WTC11 (cell line): ENCODE results near the gene CHD1L. TPM values are rescaled to one million over a fixed set of nuclear protein-coding genes. Genes with fewer than 3 reads are reported as not detected.

Experiments used
- ATAC-seq: fragments of 200-7000 bp; cut with Tn5 transposase; 2 replicates; pipeline ENCODE4 v1.10.0; 2021; ENCODE audit warnings: mild to moderate bottlenecking, moderate library complexity
- CTCF ChIA-PET: fragments of 300-600 bp; sonication (Branson Sonifier 250); formaldehyde crosslinking; loops from one replicate; lab custom pipeline; 2021; ENCODE audit warnings: antibody characterized with exemption; lab: Charles Lee
- POLR2A ChIA-PET: fragments of 350-600 bp; sonication (Branson Sonifier 250); formaldehyde crosslinking; loops from one replicate; lab custom pipeline; 2021; ENCODE audit warnings: antibody characterized with exemption; lab: Charles Lee
- DNase-seq: peaks from one replicate; pipeline ENCODE4 v3.0.0; 2021; ENCODE audit warnings: low spot score
- H3K27ac Mint-ChIP-seq: 2 replicates; pipeline ENCODE4 v1.8.0; 2021; ENCODE audit warnings: mixed read lengths
- H3K27me3 Mint-ChIP-seq: 2 replicates; pipeline ENCODE4 v1.8.0; 2021; ENCODE audit warnings: low read depth, mild to moderate bottlenecking, moderate library complexity, mixed read lengths
- H3K36me3 Mint-ChIP-seq: 2 replicates; pipeline ENCODE4 v1.8.0; 2021; ENCODE audit warnings: mixed read lengths
- H3K4me1 Mint-ChIP-seq: 2 replicates; pipeline ENCODE4 v1.8.0; 2022; ENCODE audit warnings: mixed read lengths
- H3K4me3 Mint-ChIP-seq: 2 replicates; pipeline ENCODE4 v1.8.0; 2021; ENCODE audit warnings: mild to moderate bottlenecking, moderate library complexity, mixed read lengths
- H3K9me3 Mint-ChIP-seq: 2 replicates; pipeline ENCODE4 v1.8.0; 2021; ENCODE audit warnings: mixed read lengths
- ATF1 ChIP-seq: sonication (generic); formaldehyde crosslinking; IDR thresholded peaks from 2 replicates; pipeline ENCODE4 v1.8.1; 2023; ENCODE audit warnings: mild to moderate bottlenecking, moderate library complexity, missing genetic modification reagents
- CBFB ChIP-seq: sonication (generic); formaldehyde crosslinking; IDR thresholded peaks from 2 replicates; pipeline ENCODE4 v1.8.1; 2022; ENCODE audit warnings: mild to moderate bottlenecking, low read depth, missing genetic modification reagents
- CREB1 ChIP-seq: sonication (generic); formaldehyde crosslinking; IDR thresholded peaks from 2 replicates; pipeline ENCODE4 v1.8.0; 2023; ENCODE audit warnings: mild to moderate bottlenecking, missing genetic modification reagents
- CREM ChIP-seq: sonication (generic); formaldehyde crosslinking; IDR thresholded peaks from 2 replicates; pipeline ENCODE4 v1.8.1; 2022; ENCODE audit warnings: mild to moderate bottlenecking, missing genetic modification reagents, moderate library complexity
- ESRRA ChIP-seq: sonication (generic); formaldehyde crosslinking; IDR thresholded peaks from 2 replicates; pipeline ENCODE4 v1.8.1; 2022; ENCODE audit warnings: mild to moderate bottlenecking, missing genetic modification reagents, borderline replicate concordance
- FOXK1 ChIP-seq: sonication (generic); formaldehyde crosslinking; IDR thresholded peaks from 2 replicates; pipeline ENCODE4 v1.8.0; 2022; ENCODE audit warnings: mild to moderate bottlenecking, moderate library complexity, missing genetic modification reagents
- GRHL2 ChIP-seq: fragments of 250-450 bp; sonication (Bioruptor Pico); IDR thresholded peaks from 2 replicates; pipeline ENCODE4 v1.8.0; 2022; ENCODE audit warnings: mild to moderate bottlenecking, moderate library complexity; ENCODE audit not compliant: insufficient replicate concordance, severe bottlenecking
- HMGA2 ChIP-seq: fragments of 250-450 bp; sonication (Bioruptor Pico); IDR thresholded peaks from 2 replicates; pipeline ENCODE4 v1.4.0; 2021; ENCODE audit warnings: mild to moderate bottlenecking, moderate library complexity
- IRF1 ChIP-seq: sonication (generic); formaldehyde crosslinking; IDR thresholded peaks from 2 replicates; pipeline ENCODE4 v1.8.0; 2023; ENCODE audit warnings: missing genetic modification reagents
- KAT7 ChIP-seq: sonication (generic); formaldehyde crosslinking; IDR thresholded peaks from 2 replicates; pipeline ENCODE4 v1.8.1; 2023; ENCODE audit warnings: missing genetic modification reagents, mild to moderate bottlenecking, borderline replicate concordance
- SP1 ChIP-seq: sonication (generic); formaldehyde crosslinking; conservative IDR thresholded peaks from 2 replicates; pipeline ENCODE4 v1.8.1; 2022; ENCODE audit warnings: missing genetic modification reagents
- STAT6 ChIP-seq: sonication (generic); formaldehyde crosslinking; conservative IDR thresholded peaks from 2 replicates; pipeline ENCODE4 v1.8.1; 2023; ENCODE audit warnings: mild to moderate bottlenecking, low read depth, missing genetic modification reagents, moderate library complexity
- TEAD1 ChIP-seq: sonication (generic); formaldehyde crosslinking; IDR thresholded peaks from 2 replicates; pipeline ENCODE4 v1.8.0; 2022; ENCODE audit warnings: mild to moderate bottlenecking, missing genetic modification reagents
- ZBTB43 ChIP-seq: sonication (generic); formaldehyde crosslinking; IDR thresholded peaks from 2 replicates; pipeline ENCODE4 v1.8.1; 2023; ENCODE audit warnings: mild to moderate bottlenecking, missing genetic modification reagents
- ZNF317 ChIP-seq: sonication (generic); formaldehyde crosslinking; IDR thresholded peaks from 2 replicates; pipeline ENCODE4 v1.8.1; 2023; ENCODE audit warnings: low read depth, mild to moderate bottlenecking, moderate library complexity, missing genetic modification reagents, borderline replicate concordance
- ZNF532 ChIP-seq: fragments of 250-450 bp; sonication (Bioruptor Pico); IDR thresholded peaks from 2 replicates; pipeline ENCODE4 v1.9.0; 2021; ENCODE audit warnings: mild to moderate bottlenecking, borderline replicate concordance
- total RNA-seq: library from RNA; stranded (reverse); gene quantifications from 3 replicates; pipeline ENCODE4 v1.2.3, GENCODE V29; 2021
- TF ChIP-seq, protein P1 (sequence below): sonication (generic); formaldehyde crosslinking; IDR thresholded peaks from 2 replicates; pipeline ENCODE4 v1.8.1; 2022; ENCODE audit warnings: low read depth, missing genetic modification reagents, borderline replicate concordance
- TF ChIP-seq, protein P2 (sequence below): sonication (generic); formaldehyde crosslinking; IDR thresholded peaks from 2 replicates; pipeline ENCODE4 v1.8.0; 2022; ENCODE audit warnings: missing genetic modification reagents
- TF ChIP-seq, protein P3 (sequence below): sonication (generic); formaldehyde crosslinking; IDR thresholded peaks from 2 replicates; pipeline ENCODE4 v1.8.0; 2022; ENCODE audit warnings: mild to moderate bottlenecking, missing genetic modification reagents

Gene CHD1L
- total RNA-seq, 1 experiment from 2014 or later: 68.7 TPM

GRCh38 chr1:147266381-147266780 lies 23.9 kb downstream of the CHD1L start:
- ATAC-seq (no peak), DNase-seq (no peak)
- TF ChIP-seq, protein P1, sequence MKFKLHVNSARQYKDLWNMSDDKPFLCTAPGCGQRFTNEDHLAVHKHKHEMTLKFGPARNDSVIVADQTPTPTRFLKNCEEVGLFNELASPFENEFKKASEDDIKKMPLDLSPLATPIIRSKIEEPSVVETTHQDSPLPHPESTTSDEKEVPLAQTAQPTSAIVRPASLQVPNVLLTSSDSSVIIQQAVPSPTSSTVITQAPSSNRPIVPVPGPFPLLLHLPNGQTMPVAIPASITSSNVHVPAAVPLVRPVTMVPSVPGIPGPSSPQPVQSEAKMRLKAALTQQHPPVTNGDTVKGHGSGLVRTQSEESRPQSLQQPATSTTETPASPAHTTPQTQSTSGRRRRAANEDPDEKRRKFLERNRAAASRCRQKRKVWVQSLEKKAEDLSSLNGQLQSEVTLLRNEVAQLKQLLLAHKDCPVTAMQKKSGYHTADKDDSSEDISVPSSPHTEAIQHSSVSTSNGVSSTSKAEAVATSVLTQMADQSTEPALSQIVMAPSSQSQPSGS (CRISPR knock-in tag): no peak
- no peak for TF ChIP-seq ZNF532
- no peak for TF ChIP-seq KAT7 (CRISPR knock-in tag)
- no peak for TF ChIP-seq HMGA2 (CRISPR knock-in tag)
- no peak for TF ChIP-seq ESRRA
- TF ChIP-seq CREM: no peak
- no peak for TF ChIP-seq ZNF317 (CRISPR knock-in tag)
- TF ChIP-seq CBFB: no peak
- TF ChIP-seq IRF1 (CRISPR knock-in tag): no peak
- TF ChIP-seq SP1 (CRISPR knock-in tag): no peak
- no peak for TF ChIP-seq GRHL2 (CRISPR knock-in tag)
- TF ChIP-seq CREB1 (CRISPR knock-in tag): no peak
- TF ChIP-seq STAT6: no peak
- TF ChIP-seq ATF1 (CRISPR knock-in tag): no peak
- TF ChIP-seq, protein P2, sequence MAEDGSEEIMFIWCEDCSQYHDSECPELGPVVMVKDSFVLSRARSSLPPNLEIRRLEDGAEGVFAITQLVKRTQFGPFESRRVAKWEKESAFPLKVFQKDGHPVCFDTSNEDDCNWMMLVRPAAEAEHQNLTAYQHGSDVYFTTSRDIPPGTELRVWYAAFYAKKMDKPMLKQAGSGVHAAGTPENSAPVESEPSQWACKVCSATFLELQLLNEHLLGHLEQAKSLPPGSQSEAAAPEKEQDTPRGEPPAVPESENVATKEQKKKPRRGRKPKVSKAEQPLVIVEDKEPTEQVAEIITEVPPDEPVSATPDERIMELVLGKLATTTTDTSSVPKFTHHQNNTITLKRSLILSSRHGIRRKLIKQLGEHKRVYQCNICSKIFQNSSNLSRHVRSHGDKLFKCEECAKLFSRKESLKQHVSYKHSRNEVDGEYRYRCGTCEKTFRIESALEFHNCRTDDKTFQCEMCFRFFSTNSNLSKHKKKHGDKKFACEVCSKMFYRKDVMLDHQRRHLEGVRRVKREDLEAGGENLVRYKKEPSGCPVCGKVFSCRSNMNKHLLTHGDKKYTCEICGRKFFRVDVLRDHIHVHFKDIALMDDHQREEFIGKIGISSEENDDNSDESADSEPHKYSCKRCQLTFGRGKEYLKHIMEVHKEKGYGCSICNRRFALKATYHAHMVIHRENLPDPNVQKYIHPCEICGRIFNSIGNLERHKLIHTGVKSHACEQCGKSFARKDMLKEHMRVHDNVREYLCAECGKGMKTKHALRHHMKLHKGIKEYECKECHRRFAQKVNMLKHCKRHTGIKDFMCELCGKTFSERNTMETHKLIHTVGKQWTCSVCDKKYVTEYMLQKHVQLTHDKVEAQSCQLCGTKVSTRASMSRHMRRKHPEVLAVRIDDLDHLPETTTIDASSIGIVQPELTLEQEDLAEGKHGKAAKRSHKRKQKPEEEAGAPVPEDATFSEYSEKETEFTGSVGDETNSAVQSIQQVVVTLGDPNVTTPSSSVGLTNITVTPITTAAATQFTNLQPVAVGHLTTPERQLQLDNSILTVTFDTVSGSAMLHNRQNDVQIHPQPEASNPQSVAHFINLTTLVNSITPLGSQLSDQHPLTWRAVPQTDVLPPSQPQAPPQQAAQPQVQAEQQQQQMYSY (CRISPR knock-in tag): no peak
- no peak for TF ChIP-seq FOXK1 (CRISPR knock-in tag)
- no peak for TF ChIP-seq TEAD1 (CRISPR knock-in tag)
- TF ChIP-seq, protein P3, sequence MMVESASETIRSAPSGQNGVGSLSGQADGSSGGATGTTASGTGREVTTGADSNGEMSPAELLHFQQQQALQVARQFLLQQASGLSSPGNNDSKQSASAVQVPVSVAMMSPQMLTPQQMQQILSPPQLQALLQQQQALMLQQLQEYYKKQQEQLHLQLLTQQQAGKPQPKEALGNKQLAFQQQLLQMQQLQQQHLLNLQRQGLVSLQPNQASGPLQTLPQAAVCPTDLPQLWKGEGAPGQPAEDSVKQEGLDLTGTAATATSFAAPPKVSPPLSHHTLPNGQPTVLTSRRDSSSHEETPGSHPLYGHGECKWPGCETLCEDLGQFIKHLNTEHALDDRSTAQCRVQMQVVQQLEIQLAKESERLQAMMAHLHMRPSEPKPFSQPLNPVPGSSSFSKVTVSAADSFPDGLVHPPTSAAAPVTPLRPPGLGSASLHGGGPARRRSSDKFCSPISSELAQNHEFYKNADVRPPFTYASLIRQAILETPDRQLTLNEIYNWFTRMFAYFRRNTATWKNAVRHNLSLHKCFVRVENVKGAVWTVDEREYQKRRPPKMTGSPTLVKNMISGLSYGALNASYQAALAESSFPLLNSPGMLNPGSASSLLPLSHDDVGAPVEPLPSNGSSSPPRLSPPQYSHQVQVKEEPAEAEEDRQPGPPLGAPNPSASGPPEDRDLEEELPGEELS (CRISPR knock-in tag): no peak
- no peak for TF ChIP-seq ZBTB43 (CRISPR knock-in tag)
- ChIA-PET CTCF (no interaction called here), POLR2A (no interaction called here)
- H3K27me3 Mint-ChIP-seq: no peaks in the 10 kb centered on the region
- no peak overlapping the region for H3K27ac Mint-ChIP-seq
- H3K36me3 Mint-ChIP-seq: peaks cover 56% of the 10 kb centered on the region
- H3K9me3 Mint-ChIP-seq: no peaks in the 10 kb centered on the region
- no peaks in the 10 kb centered on the region for H3K4me1 Mint-ChIP-seq
- no peak overlapping the region for H3K4me3 Mint-ChIP-seq
